GM19372 (cell line): ENCODE measurements around the gene UST.
A peak's percentile ranks its signal among the peaks of the same experiment; 100 is the strongest.
"Not testable (repeated sequence)": the region's sequence is repeated elsewhere in the genome, so short reads cannot be mapped to it uniquely, and the experiment has no call there.

Experiments used
- ATAC-seq: cut with Tn5 transposase; IDR thresholded peaks from one replicate; pipeline ENCODE4 v1.9.1; 2021; ENCODE audit warnings: mild to moderate bottlenecking, low read depth, moderate library complexity; ENCODE audit not compliant: unreplicated experiment

The UST gene

GRCh38 chr6:148967011-148967520 lies 220.2 kb downstream of the UST start:
- ATAC-seq = no peak

GRCh38 chr6:148967541-148967956 lies 220.7 kb downstream of the UST start:
- ATAC-seq = no peak

- ATAC-seq = no peak
Observed at GRCh38 chr6:148968771-148969602, 222.2 kb downstream of the UST start.

GRCh38 chr6:148969603-148970061 lies 222.8 kb downstream of the UST start:
- no peak for ATAC-seq

- ATAC-seq = no peak
Observed at GRCh38 chr6:148971031-148971927, 224.4 kb downstream of the UST start.

- ATAC-seq = peak; percentile 71
Observed at GRCh38 chr6:148972481-148972880, 225.7 kb downstream of the UST start.

- ATAC-seq = no peak
Observed at GRCh38 chr6:148973538-148974208, 226.8 kb downstream of the UST start.

- ATAC-seq = no peak
Observed at GRCh38 chr6:148974351-148974750, 227.5 kb downstream of the UST start.

- not testable (repeated sequence) for ATAC-seq
Observed at GRCh38 chr6:148978298-148978697, 231.5 kb downstream of the UST start.

GRCh38 chr6:148979014-148979901 lies 232.4 kb downstream of the UST start:
- ATAC-seq = no peak

GRCh38 chr6:148980234-148980633 lies 233.4 kb downstream of the UST start:
- ATAC-seq = no peak

- no peak for ATAC-seq
Observed at GRCh38 chr6:148981515-148981914, 234.7 kb downstream of the UST start.

GRCh38 chr6:148983101-148983761 lies 236.4 kb downstream of the UST start:
- no peak for ATAC-seq

GRCh38 chr6:148983966-148984365 lies 237.1 kb downstream of the UST start:
- no peak for ATAC-seq

- no peak for ATAC-seq
Observed at GRCh38 chr6:148984531-148985056, 237.8 kb downstream of the UST start.

GRCh38 chr6:148985499-148985898 lies 238.7 kb downstream of the UST start:
- ATAC-seq = no peak

GRCh38 chr6:148986608-148987007 lies 239.8 kb downstream of the UST start:
- ATAC-seq = no peak

GRCh38 chr6:148987982-148988381 lies 241.2 kb downstream of the UST start:
- no peak for ATAC-seq

GRCh38 chr6:148989585-148989984 lies 242.8 kb downstream of the UST start:
- ATAC-seq = no peak
